Measurements from ENCODE around the gene CEBPG. TPM values are rescaled to one million over a fixed set of nuclear protein-coding genes. Genes with fewer than 3 reads are reported as not detected.

CEBPG gene
- total RNA-seq, 1 donor from 2014 or later: 30.4 TPM

GRCh38 chr19:33343859-33344572 lies 29.5 kb upstream of the CEBPG start:
- Mint-ChIP-seq H3K9me3 (no peaks in the 10 kb centered on the region), H3K4me3 (no peak overlapping the region), H3K4me1 (ENCODE audit: low read depth) (no peaks in the 10 kb centered on the region), H3K27ac (no peak overlapping the region), H3K27me3 (ENCODE audit: insufficient read depth) (peaks cover 24% of the 10 kb centered on the region), H3K36me3 (ENCODE audit: low read depth) (no peaks in the 10 kb centered on the region)
- no peak for DNase-seq (ENCODE audit: low spot score)
- intact Hi-C loops (cut with micrococcal nuclease): no loop called here

- intact Hi-C loops (cut with micrococcal nuclease): no loop called here
- Mint-ChIP-seq H3K4me3 (no peak overlapping the region), H3K36me3 (ENCODE audit: low read depth) (no peaks in the 10 kb centered on the region), H3K27me3 (ENCODE audit: insufficient read depth) (peaks cover 24% of the 10 kb centered on the region), H3K4me1 (ENCODE audit: low read depth) (no peaks in the 10 kb centered on the region), H3K27ac (no peak overlapping the region), H3K9me3 (no peaks in the 10 kb centered on the region)
- no peak for DNase-seq (ENCODE audit: low spot score)
Observed at GRCh38 chr19:33344573-33344925, 29.0 kb upstream of the CEBPG start.

- H3K36me3 Mint-ChIP-seq (ENCODE audit: low read depth): no peaks in the 10 kb centered on the region
- no peak overlapping the region for H3K4me3 Mint-ChIP-seq
- H3K4me1 Mint-ChIP-seq (ENCODE audit: low read depth): no peaks in the 10 kb centered on the region
- H3K27me3 Mint-ChIP-seq (ENCODE audit: insufficient read depth): peaks cover 22% of the 10 kb centered on the region
- DNase-seq (ENCODE audit: low spot score): no peak
- intact Hi-C loops (cut with micrococcal nuclease): no loop called here
- no peak overlapping the region for H3K27ac Mint-ChIP-seq
- no peaks in the 10 kb centered on the region for H3K9me3 Mint-ChIP-seq
Observed at GRCh38 chr19:33345163-33345562, 28.3 kb upstream of the CEBPG start.

GRCh38 chr19:33346665-33347064 lies 26.8 kb upstream of the CEBPG start:
- no peak for DNase-seq (ENCODE audit: low spot score)
- Mint-ChIP-seq H3K4me1 (ENCODE audit: low read depth) (no peaks in the 10 kb centered on the region), H3K4me3 (no peak overlapping the region), H3K36me3 (ENCODE audit: low read depth) (no peaks in the 10 kb centered on the region), H3K27me3 (ENCODE audit: insufficient read depth) (peaks cover 19% of the 10 kb centered on the region), H3K27ac (no peak overlapping the region), H3K9me3 (no peaks in the 10 kb centered on the region)
- intact Hi-C loops (cut with micrococcal nuclease): no loop called here

GRCh38 chr19:33347300-33347699 lies 26.2 kb upstream of the CEBPG start:
- H3K36me3 Mint-ChIP-seq (ENCODE audit: low read depth): no peaks in the 10 kb centered on the region
- intact Hi-C loops (cut with micrococcal nuclease): no loop called here
- DNase-seq (ENCODE audit: low spot score): no peak
- H3K4me1 Mint-ChIP-seq (ENCODE audit: low read depth): no peaks in the 10 kb centered on the region
- H3K4me3 Mint-ChIP-seq: no peak overlapping the region
- H3K9me3 Mint-ChIP-seq: no peaks in the 10 kb centered on the region
- peaks cover 14% of the 10 kb centered on the region for H3K27me3 Mint-ChIP-seq (ENCODE audit: insufficient read depth)
- H3K27ac Mint-ChIP-seq: no peak overlapping the region

- intact Hi-C loops (cut with micrococcal nuclease): no loop called here
- H3K27me3 Mint-ChIP-seq (ENCODE audit: insufficient read depth): peaks cover 10% of the 10 kb centered on the region
- no peak overlapping the region for H3K27ac Mint-ChIP-seq
- no peak overlapping the region for H3K4me3 Mint-ChIP-seq
- H3K4me1 Mint-ChIP-seq (ENCODE audit: low read depth): no peaks in the 10 kb centered on the region
- no peaks in the 10 kb centered on the region for H3K9me3 Mint-ChIP-seq
- H3K36me3 Mint-ChIP-seq (ENCODE audit: low read depth): no peaks in the 10 kb centered on the region
- no peak for DNase-seq (ENCODE audit: low spot score)
Observed at GRCh38 chr19:33348301-33349010, 25.1 kb upstream of the CEBPG start.

- H3K27ac Mint-ChIP-seq: no peak overlapping the region
- H3K4me3 Mint-ChIP-seq: no peak overlapping the region
- H3K36me3 Mint-ChIP-seq (ENCODE audit: low read depth): no peaks in the 10 kb centered on the region
- no peaks in the 10 kb centered on the region for H3K9me3 Mint-ChIP-seq
- peaks cover 10% of the 10 kb centered on the region for H3K27me3 Mint-ChIP-seq (ENCODE audit: insufficient read depth)
- intact Hi-C loops (cut with micrococcal nuclease): no loop called here
- no peak for DNase-seq (ENCODE audit: low spot score)
- no peaks in the 10 kb centered on the region for H3K4me1 Mint-ChIP-seq (ENCODE audit: low read depth)
Observed at GRCh38 chr19:33349319-33350289, 23.9 kb upstream of the CEBPG start.

GRCh38 chr19:33350538-33351309 lies 22.8 kb upstream of the CEBPG start:
- Mint-ChIP-seq H3K27me3 (ENCODE audit: insufficient read depth) (peaks cover 7% of the 10 kb centered on the region), H3K36me3 (ENCODE audit: low read depth) (no peaks in the 10 kb centered on the region), H3K9me3 (peaks cover 5% of the 10 kb centered on the region), H3K4me3 (no peak overlapping the region), H3K4me1 (ENCODE audit: low read depth) (no peaks in the 10 kb centered on the region), H3K27ac (no peak overlapping the region)
- intact Hi-C loops (cut with micrococcal nuclease): no loop called here
- DNase-seq (ENCODE audit: low spot score): no peak

- no peak overlapping the region for H3K4me3 Mint-ChIP-seq
- intact Hi-C loops (cut with micrococcal nuclease): no loop called here
- no peak overlapping the region for H3K27ac Mint-ChIP-seq
- H3K9me3 Mint-ChIP-seq: peaks cover 10% of the 10 kb centered on the region
- peaks cover 12% of the 10 kb centered on the region for H3K27me3 Mint-ChIP-seq (ENCODE audit: insufficient read depth)
- H3K4me1 Mint-ChIP-seq (ENCODE audit: low read depth): no peaks in the 10 kb centered on the region
- DNase-seq (ENCODE audit: low spot score): no peak
- no peaks in the 10 kb centered on the region for H3K36me3 Mint-ChIP-seq (ENCODE audit: low read depth)
Observed at GRCh38 chr19:33355535-33355934, 18.0 kb upstream of the CEBPG start.

GRCh38 chr19:33357556-33357955 lies 16.0 kb upstream of the CEBPG start:
- no peak for DNase-seq (ENCODE audit: low spot score)
- Mint-ChIP-seq H3K4me3 (no peak overlapping the region), H3K4me1 (ENCODE audit: low read depth) (no peaks in the 10 kb centered on the region), H3K27ac (no peak overlapping the region), H3K27me3 (ENCODE audit: insufficient read depth) (peaks cover 12% of the 10 kb centered on the region), H3K36me3 (ENCODE audit: low read depth) (no peaks in the 10 kb centered on the region), H3K9me3 (peaks cover 10% of the 10 kb centered on the region)
- intact Hi-C loops (cut with micrococcal nuclease): no loop called here

GRCh38 chr19:33358408-33358807 lies 15.1 kb upstream of the CEBPG start:
- Mint-ChIP-seq H3K27me3 (ENCODE audit: insufficient read depth) (peaks cover 12% of the 10 kb centered on the region), H3K36me3 (ENCODE audit: low read depth) (no peaks in the 10 kb centered on the region), H3K27ac (no peak overlapping the region), H3K4me3 (no peak overlapping the region), H3K4me1 (ENCODE audit: low read depth) (no peaks in the 10 kb centered on the region), H3K9me3 (peaks cover 10% of the 10 kb centered on the region)
- intact Hi-C loops (cut with micrococcal nuclease): no loop called here
- no peak for DNase-seq (ENCODE audit: low spot score)

GRCh38 chr19:33359581-33359980 lies 13.9 kb upstream of the CEBPG start:
- intact Hi-C loops (cut with micrococcal nuclease): no loop called here
- H3K9me3 Mint-ChIP-seq: peaks cover 10% of the 10 kb centered on the region

More at GRCh38 chr19:33359581-33359980, 13.9 kb upstream of the CEBPG start:
- Mint-ChIP-seq H3K4me3 (no peak overlapping the region), H3K36me3 (ENCODE audit: low read depth) (no peaks in the 10 kb centered on the region), H3K27me3 (ENCODE audit: insufficient read depth) (peaks cover 12% of the 10 kb centered on the region), H3K4me1 (ENCODE audit: low read depth) (no peaks in the 10 kb centered on the region), H3K27ac (no peak overlapping the region)
- DNase-seq (ENCODE audit: low spot score): no peak
